T-helper 22 cell (primary cell): ENCODE measurements around the gene KDM8.

Experiments used
- DNase-seq: peaks from one replicate; pipeline ENCODE4 v3.0.0-alpha.2; 2020; ENCODE audit warnings: low read depth

Gene KDM8

DNA sequence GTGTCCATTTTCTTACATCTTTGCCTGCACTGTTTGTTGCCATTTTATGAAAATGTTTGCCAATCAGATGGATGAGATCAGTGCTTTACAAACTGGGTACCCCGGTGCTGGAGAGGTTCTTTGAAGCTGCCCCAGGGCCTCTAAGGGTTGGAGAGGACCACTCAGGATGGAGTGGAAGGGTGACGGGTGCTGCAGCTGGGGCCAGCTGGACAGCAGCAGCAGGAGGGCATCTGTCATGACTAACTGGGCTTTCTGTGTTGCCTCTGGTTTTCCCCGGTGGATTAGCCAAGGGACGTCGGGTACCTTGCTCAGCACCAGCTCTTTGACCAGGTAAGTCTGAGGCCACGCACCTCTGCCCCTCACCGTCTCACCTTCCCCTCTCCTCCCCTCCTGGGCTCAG, 12.3 kb downstream of the KDM8 start:
- no peak for DNase-seq

DNA sequence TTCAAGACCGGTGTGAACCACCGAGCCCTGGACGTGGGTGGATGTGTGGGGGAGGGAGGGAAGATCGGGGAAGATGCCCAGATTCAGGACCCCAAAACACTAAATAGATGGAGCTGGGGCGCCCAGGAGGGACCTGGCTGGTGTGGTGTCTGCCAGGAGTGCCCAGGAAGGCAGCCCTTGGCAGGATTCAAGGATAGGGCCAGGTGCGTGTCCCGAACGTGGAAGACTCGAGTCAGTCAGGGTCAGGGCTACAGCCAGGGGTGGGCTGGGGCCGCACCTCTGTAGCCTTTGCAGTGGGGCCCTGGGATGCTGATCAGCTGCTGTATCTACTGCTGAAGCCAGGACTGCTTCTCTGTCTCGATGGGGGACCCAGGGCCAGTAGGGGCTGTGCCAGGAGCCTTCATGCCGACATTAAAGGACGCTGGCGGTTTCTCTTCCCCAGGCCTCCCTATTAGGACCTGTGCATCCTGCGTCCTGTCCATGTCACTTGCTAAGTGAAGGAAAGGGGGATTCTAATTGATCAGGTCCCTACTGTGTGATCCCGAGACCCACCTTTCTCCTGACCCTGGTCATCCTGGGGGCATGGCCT, 13.1 kb downstream of the KDM8 start:
- no peak for DNase-seq

DNA sequence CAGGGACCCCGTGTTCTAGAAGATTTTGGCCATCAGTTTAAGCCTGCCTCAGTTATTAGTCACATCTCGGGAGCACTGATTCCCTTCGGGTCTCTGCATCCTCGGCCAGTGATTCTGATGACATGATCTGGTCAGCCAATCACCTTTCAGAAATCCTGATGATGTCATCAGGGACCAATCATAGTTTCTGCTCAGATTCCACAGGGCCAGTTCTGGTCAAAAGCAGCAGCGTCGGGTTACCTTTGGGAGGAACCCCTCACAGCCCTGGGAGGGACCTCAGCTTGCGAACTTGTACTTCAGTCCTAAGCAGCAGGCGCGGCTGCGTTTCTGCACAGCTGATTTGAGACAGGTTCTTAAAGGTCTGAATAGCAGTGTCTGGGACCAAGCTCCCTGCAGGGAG, 13.9 kb downstream of the KDM8 start:
- no peak for DNase-seq

DNA sequence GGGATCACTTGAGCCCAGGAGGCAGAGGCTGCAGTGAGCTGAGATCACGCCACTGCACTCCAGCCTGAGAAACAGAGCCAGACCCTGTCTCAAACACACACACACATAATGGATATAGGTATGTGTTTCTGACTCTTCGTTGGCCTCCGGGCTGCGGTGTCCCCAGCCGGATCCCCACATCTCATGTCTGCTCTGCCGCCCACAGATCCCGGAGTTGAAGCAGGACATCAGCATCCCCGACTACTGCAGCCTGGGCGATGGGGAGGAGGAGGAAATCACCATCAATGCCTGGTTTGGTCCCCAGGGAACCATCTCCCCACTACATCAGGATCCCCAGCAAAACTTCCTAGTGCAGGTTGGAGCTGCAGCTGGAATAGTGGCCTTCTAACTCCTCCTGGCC, 15.4 kb downstream of the KDM8 start:
- no peak for DNase-seq

DNA sequence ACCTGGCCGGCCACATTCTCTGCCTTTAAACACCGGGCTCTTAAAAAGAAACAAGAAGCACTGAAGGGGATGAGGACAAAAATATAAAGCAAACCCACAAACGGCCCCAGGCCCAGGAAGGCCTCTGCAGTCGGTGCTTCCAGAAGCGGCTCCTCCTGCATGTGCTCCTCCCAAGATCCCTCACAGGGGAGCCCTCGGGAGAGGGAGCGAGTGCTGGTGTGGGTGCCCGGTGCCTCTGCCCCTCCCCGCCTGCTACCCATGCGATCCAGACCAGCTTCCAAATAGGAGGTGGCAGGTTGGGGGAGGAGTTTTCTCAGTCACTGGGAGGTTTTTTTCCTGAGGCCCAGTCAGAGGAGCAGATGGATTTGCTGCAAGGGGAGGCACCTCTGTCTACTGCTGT, 15.8 kb downstream of the KDM8 start:
- DNase-seq: no peak

DNA sequence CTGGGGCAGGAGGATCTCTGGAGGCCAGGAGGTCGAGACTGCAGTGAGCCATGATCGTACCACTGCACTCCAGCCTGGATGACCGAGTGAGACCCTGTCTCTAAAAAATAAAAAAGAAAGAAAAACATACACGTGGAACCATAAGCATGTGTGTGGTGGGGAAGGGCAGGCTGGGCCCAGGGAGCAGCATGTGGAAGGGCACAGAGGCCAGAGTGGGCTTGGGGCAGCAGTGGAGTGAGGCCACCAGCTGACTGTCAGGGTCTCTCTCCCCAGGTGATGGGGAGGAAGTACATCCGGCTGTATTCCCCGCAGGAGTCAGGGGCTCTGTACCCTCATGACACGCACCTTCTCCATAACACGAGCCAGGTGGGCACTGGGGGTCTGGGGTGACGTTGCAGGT, 16.8 kb downstream of the KDM8 start:
- DNase-seq: no peak

DNA sequence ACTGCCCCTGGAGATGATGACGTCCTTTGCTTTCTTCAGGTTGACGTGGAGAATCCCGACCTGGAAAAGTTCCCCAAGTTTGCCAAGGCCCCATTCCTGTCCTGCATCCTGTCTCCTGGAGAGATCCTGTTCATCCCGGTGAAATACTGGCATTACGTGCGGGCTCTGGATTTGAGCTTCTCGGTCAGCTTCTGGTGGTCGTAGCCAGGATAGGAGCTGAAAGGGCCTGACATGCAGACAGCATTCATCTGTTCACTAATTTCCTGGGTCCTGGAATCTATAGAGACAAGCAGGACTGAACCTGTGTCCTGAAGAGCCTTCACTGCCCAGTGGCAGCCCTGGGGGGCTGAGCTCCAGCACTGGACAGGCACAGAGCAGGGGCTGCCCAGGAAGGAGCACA, 17.2 kb downstream of the KDM8 start:
- no peak for DNase-seq

DNA sequence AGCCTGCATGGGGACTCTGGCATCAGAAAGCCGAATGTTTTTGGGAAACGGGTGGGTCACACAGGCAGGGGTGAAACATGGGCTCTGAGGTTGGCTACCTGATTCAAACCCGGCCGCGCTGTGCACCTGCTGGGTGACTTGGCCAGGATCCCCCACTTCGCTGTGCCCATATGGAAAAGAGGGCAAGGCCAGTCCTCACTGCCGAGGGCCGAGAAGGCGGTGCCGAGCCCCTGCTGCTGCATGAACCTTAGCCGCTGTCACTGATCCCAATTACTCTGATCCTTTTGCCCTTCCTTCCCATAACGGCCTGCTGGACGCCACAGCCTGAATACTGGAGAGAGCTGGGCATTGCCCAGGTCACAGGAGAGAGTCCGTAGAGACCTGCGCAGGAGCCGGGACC, 17.7 kb downstream of the KDM8 start:
- no peak for DNase-seq

DNA sequence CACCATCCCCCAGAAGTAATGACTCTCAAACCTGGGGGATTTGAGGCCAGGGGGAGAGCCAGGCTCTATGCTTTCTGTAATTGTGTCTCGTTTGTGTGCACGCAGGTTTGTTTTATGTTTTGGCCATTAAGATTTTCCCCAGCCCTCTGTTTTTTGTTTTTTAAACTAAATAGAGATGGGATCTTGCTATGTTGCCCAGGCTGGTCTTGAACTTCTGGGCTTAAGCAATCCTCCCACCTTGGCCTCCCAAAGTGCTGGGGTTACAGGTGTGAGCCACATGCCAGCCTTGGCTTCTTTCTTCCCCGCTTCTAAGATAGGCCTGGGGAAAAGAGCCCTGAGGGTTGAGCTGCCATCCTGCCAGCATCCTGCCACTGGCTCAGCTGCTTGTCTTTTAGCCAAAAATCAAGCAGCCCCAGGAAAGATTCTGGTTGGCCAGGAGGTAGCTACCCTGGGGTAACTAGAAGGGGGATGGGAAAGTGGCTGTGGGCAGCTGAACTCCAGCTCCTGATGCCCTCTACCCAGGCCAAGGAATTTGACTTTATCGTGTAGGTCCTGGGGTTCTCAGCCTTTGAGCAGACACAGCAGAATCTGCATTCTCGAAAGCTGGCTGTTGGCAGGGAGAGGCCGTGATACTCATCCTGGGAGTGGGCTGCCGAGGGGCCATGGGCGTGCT, 18.4 kb downstream of the KDM8 start:
- no peak for DNase-seq

DNA sequence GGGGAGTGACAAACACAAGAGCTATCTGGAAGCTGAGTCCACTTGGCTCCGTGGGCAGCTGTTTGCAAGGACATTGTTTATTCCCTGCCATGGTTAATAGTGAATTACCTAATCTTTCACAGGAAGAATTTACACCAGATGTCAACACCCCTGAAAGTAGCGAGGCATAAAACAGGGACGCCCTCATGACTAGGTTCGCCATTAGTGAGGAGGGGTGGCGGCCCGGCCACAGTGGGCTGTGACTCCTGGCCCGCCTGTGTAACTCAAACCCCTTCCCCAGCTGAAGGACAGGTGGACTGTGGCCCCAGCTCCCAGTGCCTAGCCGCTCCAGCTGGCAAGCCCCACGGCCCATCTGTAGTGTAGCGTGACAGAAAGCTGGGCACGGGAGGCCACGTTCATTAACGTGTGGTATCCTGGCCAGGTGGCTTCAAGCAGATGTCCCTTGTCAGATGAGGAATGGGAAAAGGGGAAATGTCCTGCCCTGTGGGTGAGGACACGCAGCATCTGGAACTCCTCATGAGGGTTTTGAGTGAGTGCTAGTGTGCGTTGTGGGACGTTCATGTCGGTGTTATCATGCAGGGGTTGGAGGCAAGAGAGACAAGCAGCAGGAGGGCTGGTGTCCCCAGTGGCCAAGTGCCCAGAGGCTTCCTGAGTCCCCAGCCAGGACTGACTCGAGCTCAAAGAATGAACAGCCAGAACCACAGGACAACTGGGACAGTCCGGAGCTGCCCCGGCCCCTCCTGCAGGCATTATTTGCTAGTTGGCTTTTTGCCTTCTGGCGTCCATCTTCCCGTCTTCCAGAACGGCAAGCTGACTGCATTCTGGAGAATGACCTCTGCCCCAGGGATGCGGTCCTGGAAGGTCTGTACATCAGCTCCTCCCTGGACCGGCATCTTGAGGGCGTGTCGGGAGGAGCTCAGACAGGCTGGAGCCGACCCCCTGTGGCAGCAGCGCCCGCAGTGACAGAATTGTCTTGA, 19.2 kb downstream of the KDM8 start:
- DNase-seq: no peak

DNA sequence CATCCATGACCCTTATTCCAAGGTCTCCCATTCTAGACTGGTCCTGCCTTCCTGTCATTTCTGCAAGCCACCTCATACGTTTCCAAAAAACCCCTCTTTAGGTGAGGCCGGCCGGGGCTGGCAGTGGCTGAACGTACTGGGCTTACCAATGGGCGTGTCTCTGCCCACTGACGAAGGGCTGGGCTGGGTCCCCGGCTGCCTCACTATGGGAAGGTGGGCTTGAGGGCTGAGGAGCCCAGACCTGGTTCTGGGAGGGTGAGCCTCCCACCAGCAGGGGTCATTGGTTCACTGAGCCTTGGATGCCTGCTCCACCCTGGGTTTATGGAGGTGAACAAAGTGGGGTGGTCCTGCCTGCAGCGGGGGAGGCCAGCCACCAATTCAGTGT, 19.9 kb downstream of the KDM8 start:
- DNase-seq: no peak

DNA sequence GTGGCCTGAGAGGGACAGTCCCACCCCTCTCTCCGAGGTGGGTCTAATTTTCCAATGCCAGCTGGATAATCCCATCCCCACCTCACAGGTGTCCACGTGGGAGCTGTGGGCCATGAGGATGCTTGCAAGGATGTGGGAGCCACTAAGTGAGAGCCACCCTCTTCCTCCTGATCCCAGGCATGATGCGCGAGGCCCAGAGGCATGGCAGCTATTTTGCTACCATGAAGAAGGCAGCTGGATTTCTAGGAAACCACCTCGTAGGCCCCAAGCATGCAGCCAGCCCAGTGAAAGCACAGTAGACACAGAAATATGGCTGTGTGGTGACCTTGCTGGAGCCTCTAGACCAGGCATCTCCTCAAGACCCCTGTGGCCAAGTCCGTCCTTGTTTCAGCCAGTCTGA, 20.4 kb downstream of the KDM8 start:
- no peak for DNase-seq

DNA sequence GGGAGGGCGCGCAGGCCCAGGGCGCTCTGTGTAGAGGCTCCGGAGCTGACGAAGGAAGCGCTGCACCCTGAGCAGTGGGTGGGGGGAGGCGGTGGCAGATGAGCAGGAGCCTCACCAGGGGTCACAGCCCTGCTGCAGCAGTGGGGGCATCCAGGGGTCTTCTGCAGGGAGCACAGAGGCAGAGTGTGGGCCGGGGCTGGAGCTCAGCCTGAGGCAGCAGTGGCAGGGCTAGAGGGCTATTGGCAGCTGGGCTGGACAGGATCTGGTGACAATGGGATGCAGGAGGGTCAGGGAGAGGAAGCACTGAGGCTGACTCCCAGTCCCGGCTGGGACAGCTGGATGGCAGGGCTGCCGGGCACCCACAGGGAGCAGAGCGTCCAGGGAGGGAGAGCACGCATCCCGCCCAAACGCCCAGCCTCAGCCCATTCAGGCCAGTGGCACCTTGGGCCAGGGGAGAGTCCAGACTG, 21.0 kb downstream of the KDM8 start:
- DNase-seq: no peak

DNA sequence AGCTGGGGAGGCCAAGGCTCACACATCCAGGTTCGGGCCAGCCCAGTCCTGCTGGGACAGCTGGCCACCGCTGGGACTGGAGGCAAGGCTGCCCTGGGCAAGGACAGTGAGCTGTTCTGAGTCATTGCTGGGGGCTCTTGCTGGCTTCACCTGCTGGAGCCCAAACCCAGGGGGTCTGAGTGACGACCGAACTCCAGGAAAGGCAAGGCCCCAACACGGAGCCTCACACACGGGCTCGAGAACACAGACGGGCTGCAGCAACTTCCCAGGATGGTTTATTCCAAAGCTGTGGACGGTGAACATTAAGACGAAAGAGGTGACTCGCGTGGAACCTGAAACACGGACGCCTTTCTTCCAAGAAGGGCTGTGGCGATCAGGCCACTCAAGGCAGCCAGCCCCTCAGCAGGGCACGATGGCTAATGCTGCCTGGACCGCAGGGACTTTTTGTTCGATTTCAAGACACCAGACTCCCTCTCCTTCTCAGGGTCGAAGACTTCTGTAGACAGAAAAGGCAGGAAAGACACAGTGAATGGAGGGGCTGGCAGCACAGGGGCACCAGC, 21.5 kb downstream of the KDM8 start:
- DNase-seq: no peak

DNA sequence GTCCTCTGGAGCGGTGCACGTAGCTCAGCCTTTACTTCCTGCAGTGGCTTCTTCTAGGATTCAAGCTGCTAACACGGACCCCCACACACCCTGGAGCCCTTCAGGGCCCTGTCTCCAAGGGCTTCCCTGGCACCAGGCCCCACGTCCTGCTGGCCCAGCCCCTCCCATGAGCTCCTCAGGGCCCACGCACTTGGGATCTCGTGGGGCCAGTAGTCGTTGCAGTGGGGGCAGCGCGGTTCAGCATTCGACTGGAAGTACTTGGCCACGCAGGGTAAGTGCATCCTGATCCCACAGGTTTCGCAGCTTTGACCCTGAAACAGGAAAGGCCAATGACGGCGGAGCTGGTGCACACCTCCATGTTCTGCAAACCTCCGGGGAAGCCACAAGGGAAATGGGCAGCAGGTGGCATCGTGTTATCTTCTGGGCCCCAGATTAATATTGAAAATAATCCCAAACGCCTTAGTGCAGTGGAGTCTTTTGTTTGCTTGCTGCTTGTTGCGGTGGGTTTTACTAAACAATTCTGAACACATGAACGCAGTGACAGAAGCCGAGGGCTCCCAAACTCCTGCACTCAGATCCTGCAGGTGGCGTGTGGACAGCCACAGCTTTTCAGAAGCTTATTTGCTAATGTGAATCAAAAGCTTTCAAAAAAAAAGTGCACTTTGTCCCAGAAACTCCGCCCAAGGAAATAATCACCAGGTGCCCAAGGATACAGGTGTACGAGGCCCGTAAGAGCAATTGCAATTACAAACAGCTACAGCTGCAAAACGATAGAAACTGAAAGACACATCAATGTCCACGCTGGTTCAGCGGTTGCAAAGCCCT, 22.4 kb downstream of the KDM8 start:
- DNase-seq: no peak

DNA sequence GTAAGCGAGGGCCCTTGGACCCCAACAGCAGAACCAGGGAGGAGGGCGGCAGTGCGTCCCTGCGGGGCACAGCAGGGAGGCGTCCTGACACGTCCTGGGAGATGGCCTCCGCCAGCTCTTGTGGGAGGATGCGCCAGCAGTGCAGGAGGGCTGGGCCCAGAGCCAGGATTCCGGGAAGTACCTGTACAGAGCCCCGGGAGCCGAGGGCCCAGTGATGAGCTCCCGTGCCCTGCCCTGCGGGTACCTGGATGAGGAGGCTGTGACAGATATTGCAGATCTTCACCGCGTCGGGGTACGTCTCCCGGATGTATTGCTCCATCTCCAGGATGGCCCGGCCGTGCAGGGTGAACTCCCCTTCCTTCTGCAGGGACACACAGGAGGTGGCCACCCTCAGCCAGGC, 23.1 kb downstream of the KDM8 start:
- DNase-seq: no peak

DNA sequence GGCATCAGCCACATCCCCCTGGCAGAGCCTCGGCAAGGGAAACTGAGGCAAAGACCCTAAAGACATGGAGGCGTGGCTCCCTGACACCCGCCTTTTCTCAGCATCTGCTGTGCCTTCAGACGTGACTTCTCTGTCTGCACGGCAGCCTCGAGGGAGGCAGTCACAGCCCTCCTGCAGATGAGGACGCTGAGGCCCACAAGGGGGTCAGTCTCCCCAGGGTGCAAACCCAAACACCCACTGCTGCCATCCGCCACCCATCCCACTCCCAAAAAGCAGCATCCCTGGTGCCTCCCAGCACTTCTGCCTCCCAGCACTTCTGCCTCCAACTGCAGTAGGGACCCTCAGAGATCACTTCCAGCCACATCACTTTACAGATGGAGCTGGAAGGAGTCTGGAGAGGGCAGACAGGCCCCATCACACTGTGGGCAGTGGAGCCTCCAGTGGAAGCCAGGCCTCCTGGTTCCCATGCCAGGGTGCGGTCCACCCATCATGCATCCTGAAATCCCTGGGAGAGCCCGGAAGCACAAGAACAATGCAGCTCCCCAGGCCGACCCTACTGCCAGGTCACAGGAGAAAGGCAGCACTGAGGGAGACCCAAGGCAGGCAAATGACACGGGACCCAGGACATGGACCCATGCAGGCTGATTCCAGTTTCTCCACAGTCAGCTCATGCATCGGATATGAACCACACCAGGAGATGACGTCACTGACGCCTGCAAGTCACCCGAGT, 23.8 kb downstream of the KDM8 start:
- DNase-seq: no peak

DNA sequence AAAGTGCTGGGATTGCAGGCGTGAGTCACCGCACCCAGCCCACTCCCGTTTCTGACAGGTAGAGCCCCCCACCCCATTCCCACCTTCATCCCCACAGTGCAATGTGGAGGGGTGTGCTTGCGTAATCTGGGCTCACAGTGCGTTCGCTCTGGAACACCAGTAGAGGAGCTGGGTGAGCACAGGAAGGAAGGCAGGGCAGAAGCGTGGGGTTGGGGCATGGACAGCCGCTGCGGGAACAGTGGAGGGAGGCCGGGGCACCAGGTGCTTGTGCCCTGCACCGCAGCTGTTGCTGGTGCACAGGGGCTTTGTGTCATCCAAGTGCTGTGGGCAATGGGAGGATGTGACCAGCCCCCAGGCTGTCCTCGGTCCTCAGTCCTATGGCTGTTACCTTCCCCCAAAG, 24.7 kb downstream of the KDM8 start:
- DNase-seq: no peak

DNA sequence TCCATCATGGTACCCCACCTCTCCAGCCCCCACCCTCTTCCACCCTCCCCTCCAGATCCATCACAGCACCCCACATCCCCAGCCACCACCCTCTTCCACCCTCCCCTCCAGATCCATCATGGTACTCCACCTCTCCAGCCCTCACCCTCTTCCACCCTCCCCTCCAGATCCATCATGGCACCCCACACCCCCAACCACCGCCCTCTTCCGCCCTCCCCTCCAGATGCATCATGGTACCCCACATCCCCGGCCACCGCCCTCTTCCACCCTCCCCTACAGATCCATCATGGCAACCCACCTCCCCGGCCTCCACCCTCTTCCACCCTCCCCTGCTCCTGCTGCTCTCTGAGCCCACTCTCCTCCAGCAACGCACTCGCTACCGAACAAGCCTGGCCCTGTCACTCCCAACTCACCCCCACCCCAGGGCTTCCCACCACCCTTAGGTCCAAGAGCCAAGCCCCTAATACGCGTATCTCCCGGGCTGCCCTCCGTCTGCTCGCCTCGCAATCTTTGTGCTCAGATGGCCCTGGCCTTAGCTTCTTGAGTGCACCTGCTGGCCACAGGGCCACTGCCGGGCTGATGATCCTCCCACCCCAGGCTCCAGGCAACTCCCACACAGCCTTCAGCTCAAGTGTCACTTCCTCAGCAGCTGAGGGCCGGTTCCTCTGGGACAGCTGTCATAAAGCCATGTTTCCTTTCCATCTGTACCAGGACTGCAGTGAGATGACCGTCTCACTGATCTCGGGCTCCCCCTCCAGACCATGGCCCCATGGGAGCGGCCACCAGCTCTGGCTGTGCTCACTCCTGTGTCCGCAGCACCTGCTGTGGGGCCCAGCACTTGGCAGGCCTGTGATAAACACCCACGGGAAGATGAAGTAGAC, 25.5 kb downstream of the KDM8 start:
- no peak for DNase-seq

DNA sequence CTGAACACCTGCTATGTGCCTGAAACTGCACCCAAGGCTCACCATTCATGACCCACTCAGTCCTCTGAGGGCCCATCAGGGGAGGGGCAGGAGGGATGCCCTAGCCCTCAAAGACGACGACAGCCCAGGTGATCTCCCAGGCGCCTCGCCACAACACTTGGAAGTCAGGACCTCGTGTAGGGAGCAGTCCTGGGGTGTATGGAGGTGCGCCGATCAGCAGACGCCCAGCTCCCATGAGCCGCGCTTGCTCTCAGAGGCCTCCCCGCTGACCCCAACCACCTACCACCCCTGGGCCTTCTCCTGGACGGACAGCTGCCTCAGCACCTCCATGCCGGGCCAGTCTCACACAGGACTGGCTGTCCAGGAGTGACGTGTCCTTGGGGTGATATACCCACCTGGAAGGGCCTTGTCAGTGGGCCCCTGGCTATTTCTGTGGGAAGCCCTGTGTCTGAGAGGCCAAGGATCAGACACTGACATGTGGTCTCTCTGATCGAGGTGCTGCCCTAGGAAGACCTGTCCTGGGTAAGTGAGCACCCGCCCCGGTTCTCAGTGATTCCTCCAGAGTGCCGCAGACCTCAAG, 26.7 kb downstream of the KDM8 start:
- no peak for DNase-seq
